Parathyroid adenoma (tissue), 2 donors: ENCODE data around the gene DOLK.

Experiments
- H2AFZ ChIP-seq: fragments of 300-600 bp; sonication (generic); one replicate; pipeline ENCODE4 v1.7.0; 2017; ENCODE audit warnings: antibody characterized with exemption, mild to moderate bottlenecking
- H3K27ac ChIP-seq: fragments of 300-600 bp; sonication (generic); one replicate; pipeline ENCODE4 v1.7.0; 2017
- H3K27me3 ChIP-seq: fragments of 300-600 bp; sonication (generic); one replicate; pipeline ENCODE4 v1.7.0; 2017; ENCODE audit warnings: low read length; ENCODE audit not compliant: control insufficient read depth, insufficient read depth
- H3K36me3 ChIP-seq: fragments of 300-600 bp; sonication (generic); one replicate; pipeline ENCODE4 v1.7.0; 2017; ENCODE audit warnings: low read length; ENCODE audit not compliant: control insufficient read depth, insufficient read depth
- H3K4me1 ChIP-seq: fragments of 300-600 bp; sonication (generic); one replicate; pipeline ENCODE4 v1.7.0; 2017; ENCODE audit warnings: control low read depth
- H3K4me2 ChIP-seq: fragments of 300-600 bp; sonication (generic); one replicate; pipeline ENCODE4 v1.7.0; 2017; ENCODE audit warnings: low read length
- H3K4me3 ChIP-seq: fragments of 300-600 bp; sonication (generic); one replicate; pipeline ENCODE4 v1.7.0; 2017; ENCODE audit warnings: low read depth, low read length
- H3K79me2 ChIP-seq: fragments of 300-600 bp; sonication (generic); one replicate; pipeline ENCODE4 v1.7.0; 2017; ENCODE audit warnings: control low read depth
- H3K9ac ChIP-seq: fragments of 300-600 bp; sonication (generic); one replicate; pipeline ENCODE4 v1.7.0; 2017; ENCODE audit warnings: mild to moderate bottlenecking
- H3K9me3 ChIP-seq: fragments of 300-600 bp; sonication (generic); one replicate; pipeline ENCODE4 v1.7.0; 2017; ENCODE audit warnings: low read length; ENCODE audit not compliant: control insufficient read depth
- TF ChIP-seq, protein P1 (sequence below): fragments of 300-600 bp; sonication (generic); IDR thresholded peaks from one replicate; pipeline ENCODE4 v1.7.0; 2017; ENCODE audit warnings: antibody characterized with exemption, mild to moderate bottlenecking
- donor health status: primary hyperparathyroidism.

Gene DOLK

DNA sequence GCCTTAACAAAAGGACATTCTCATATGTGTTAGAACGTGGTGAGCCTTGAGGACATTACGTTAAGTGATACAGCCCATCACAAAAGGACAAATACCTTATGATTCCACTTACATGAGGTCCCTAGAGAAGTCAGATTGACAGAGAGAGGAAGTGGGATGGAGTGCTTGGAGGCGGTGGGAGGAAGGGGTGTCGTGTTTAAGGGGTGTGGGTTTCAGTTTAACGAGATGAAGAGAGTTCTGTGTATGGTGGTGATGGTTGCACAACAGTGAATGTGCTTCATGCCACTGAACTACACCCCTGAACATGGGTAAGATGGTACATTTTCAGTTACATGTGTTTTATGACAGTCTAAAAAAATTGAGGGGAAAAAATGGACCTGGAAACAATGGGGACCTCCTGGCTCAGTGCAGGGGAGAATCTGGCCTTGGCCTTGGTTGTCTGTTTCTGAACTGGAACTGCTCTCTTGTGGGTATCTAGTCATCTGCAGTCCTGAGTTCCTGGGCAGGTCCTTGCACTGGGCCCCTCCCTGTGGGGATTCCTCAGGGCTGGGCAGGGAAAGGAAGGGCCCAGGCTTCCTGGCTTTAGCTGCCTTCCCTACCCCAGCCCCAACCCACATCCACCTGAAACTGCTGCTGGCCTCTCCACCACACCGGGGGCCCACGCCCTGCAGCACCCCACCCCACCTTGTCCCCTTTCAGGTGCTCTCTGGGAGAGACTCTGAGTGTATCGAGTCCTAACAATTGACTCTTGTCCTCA, 47.7 kb downstream of the DOLK start:
- Histone ChIP-seq H3K9me3 (no peaks in the 10 kb centered on the region), H3K27me3 (no peaks in the 10 kb centered on the region), H3K79me2 (peaks cover 2% of the 10 kb centered on the region), H3K9ac (no peak overlapping the region), H3K4me2 (no peak overlapping the region), H3K27ac (no peak overlapping the region), H2AFZ (no peak overlapping the region), H3K36me3 (no peaks in the 10 kb centered on the region), H3K4me1 (no peaks in the 10 kb centered on the region), H3K4me3 (no peak overlapping the region)
- TF ChIP-seq, protein P1, sequence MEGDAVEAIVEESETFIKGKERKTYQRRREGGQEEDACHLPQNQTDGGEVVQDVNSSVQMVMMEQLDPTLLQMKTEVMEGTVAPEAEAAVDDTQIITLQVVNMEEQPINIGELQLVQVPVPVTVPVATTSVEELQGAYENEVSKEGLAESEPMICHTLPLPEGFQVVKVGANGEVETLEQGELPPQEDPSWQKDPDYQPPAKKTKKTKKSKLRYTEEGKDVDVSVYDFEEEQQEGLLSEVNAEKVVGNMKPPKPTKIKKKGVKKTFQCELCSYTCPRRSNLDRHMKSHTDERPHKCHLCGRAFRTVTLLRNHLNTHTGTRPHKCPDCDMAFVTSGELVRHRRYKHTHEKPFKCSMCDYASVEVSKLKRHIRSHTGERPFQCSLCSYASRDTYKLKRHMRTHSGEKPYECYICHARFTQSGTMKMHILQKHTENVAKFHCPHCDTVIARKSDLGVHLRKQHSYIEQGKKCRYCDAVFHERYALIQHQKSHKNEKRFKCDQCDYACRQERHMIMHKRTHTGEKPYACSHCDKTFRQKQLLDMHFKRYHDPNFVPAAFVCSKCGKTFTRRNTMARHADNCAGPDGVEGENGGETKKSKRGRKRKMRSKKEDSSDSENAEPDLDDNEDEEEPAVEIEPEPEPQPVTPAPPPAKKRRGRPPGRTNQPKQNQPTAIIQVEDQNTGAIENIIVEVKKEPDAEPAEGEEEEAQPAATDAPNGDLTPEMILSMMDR = no peak

DNA sequence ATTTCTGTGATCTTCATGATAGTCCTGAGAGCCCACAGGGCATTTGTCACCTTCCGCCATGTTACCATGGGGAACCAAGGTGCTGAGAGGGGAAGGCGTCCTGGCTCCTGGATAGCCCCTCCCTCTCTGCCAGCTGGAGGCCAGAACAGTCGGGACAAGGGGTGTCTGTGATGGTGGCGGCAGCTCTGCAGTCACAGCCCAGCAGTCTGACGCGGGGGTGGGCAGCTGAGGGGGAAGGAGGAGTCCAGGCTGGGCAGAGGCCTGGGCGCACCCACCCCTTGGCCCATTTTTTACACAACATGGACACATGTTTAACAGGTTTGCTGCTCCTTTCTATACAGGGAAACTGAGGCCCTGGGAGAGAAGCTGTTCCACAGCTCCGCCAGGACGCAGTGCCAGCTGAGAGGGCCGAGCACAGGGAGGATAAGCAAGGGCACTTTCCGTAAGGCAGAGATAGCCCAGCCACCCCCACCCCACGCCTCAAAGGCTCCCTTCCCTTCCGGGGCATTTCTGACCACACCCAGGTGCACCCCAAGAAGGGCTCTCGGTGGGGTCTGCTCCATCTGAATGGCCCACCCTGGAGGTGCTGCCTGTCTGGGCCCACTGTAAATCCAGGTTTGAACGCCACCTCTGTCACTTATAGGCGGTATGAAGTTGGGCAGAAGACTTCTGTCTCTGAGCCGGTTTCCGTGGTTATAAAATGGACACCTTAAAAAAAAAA, 48.4 kb downstream of the DOLK start:
- Histone ChIP-seq H3K79me2 (peaks cover 2% of the 10 kb centered on the region), H2AFZ (no peak overlapping the region), H3K27ac (no peak overlapping the region), H3K36me3 (no peaks in the 10 kb centered on the region), H3K4me1 (no peaks in the 10 kb centered on the region), H3K9me3 (no peaks in the 10 kb centered on the region), H3K4me3 (no peak overlapping the region), H3K9ac (no peak overlapping the region), H3K27me3 (no peaks in the 10 kb centered on the region), H3K4me2 (no peak overlapping the region)
- TF ChIP-seq, protein P1 = no peak

GRCh38 chr9:128898382-128898781, 49.0 kb downstream of the DOLK start:
- TF ChIP-seq, protein P1 = no peak
- Histone ChIP-seq H3K36me3 (no peaks in the 10 kb centered on the region), H3K27ac (no peak overlapping the region), H3K27me3 (no peaks in the 10 kb centered on the region), H3K4me2 (no peak overlapping the region), H3K9me3 (no peaks in the 10 kb centered on the region), H3K9ac (no peak overlapping the region), H3K4me1 (no peaks in the 10 kb centered on the region), H3K79me2 (peaks cover 2% of the 10 kb centered on the region), H3K4me3 (no peak overlapping the region), H2AFZ (no peak overlapping the region)

DNA sequence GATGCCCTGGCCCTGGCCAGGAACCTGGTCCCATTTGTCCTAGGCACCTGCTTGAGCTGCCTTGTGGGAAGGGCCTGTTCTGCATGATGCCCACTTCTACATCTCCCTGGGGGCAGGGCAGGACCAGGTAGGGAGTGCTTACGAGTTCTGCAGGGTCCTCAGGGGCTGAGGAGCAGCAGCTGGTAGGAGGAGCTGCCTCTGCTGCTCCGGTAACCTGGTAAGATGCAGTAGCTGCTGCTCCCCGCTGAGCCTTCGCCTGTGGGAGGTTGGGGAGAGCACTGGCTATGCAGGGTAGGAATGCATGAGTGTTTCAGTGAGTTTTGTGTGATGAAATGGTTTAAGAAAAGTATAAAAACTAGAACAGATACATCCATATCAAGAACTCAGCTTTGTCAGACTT, 51.8 kb downstream of the DOLK start:
- H3K9me3 ChIP-seq = no peaks in the 10 kb centered on the region
- H3K4me2 ChIP-seq = no peak overlapping the region
- H3K27ac ChIP-seq = no peak overlapping the region
- TF ChIP-seq, protein P1 = no peak
- H3K79me2 ChIP-seq = peaks cover 2% of the 10 kb centered on the region
- no peaks in the 10 kb centered on the region for H3K27me3 ChIP-seq
- no peaks in the 10 kb centered on the region for H3K4me1 ChIP-seq
- H3K36me3 ChIP-seq = no peaks in the 10 kb centered on the region
- H3K4me3 ChIP-seq = no peak overlapping the region
- H3K9ac ChIP-seq = no peak overlapping the region
- no peak overlapping the region for H2AFZ ChIP-seq
